Measurements from ENCODE around the gene TAAR9.

The TAAR9 gene

GRCh38 chr6:132537977-132538376 lies at the start of gene TAAR9:
TSS of gene TAAR9 (plus strand) at chr6:132538277. CDS start at chr6:132538290, 13 bp downstream.
- no peak for DNase-seq

- no peak for DNase-seq
Observed at GRCh38 chr6:132489376-132489775, 48.7 kb upstream of the TAAR9 start.

- DNase-seq, result no peak
Observed at GRCh38 chr6:132490024-132490423, 48.1 kb upstream of the TAAR9 start.

GRCh38 chr6:132490478-132491204 lies 47.4 kb upstream of the TAAR9 start:
- DNase-seq, result no peak

- DNase-seq, result no peak
Observed at GRCh38 chr6:132491303-132491702, 46.8 kb upstream of the TAAR9 start.

- DNase-seq, result no peak
Observed at GRCh38 chr6:132491881-132492280, 46.2 kb upstream of the TAAR9 start.

GRCh38 chr6:132494954-132495353 lies 43.1 kb upstream of the TAAR9 start:
- DNase-seq, result no peak

- DNase-seq, result no peak
Observed at GRCh38 chr6:132495604-132496079, 42.4 kb upstream of the TAAR9 start.

GRCh38 chr6:132496519-132497180 lies 41.4 kb upstream of the TAAR9 start:
- DNase-seq, result no peak

- no peak for DNase-seq
Observed at GRCh38 chr6:132498638-132499037, 39.4 kb upstream of the TAAR9 start.

- no peak for DNase-seq
Observed at GRCh38 chr6:132499757-132500156, 38.3 kb upstream of the TAAR9 start.

GRCh38 chr6:132504757-132505156 lies 33.3 kb upstream of the TAAR9 start:
- DNase-seq, result no peak

GRCh38 chr6:132505158-132505557 lies 32.9 kb upstream of the TAAR9 start:
- DNase-seq, result no peak

- DNase-seq, result no peak
Observed at GRCh38 chr6:132506461-132506860, 31.6 kb upstream of the TAAR9 start.

- no peak for DNase-seq
Observed at GRCh38 chr6:132506869-132507808, 30.9 kb upstream of the TAAR9 start.

GRCh38 chr6:132511210-132511830 lies 26.8 kb upstream of the TAAR9 start:
- no peak for DNase-seq

GRCh38 chr6:132511831-132512220 lies 26.3 kb upstream of the TAAR9 start:
- no peak for DNase-seq

- no peak for DNase-seq
Observed at GRCh38 chr6:132512342-132512637, 25.8 kb upstream of the TAAR9 start.

GRCh38 chr6:132512638-132513632 lies 25.1 kb upstream of the TAAR9 start, which contains the start of gene STX7:
TSS of gene STX7 (minus strand) at chr6:132513116. CDS start at chr6:132503530, 9,586 bp downstream.
- peak; percentile 85 to 86 for DNase-seq

GRCh38 chr6:132513831-132514545 lies 24.1 kb upstream of the TAAR9 start:
- DNase-seq, result no peak

GRCh38 chr6:132515386-132515785 lies 22.7 kb upstream of the TAAR9 start:
- no peak for DNase-seq

Measured in SHP77 (cell line).